H9 (cell line): Measurements from ENCODE around the gene FOXN4. TPM values are rescaled to one million over a fixed set of nuclear protein-coding genes. Genes with fewer than 3 reads are reported as not detected.

ENCODE experiments used
- DNase-seq: peaks from one replicate; pipeline ENCODE4 v3.0.0-alpha.2; 2017
- H2AFZ ChIP-seq: one replicate; pipeline ENCODE4 v1.6.1; 2013; ENCODE audit warnings: mild to moderate bottlenecking, low read length, control low read depth, moderate library complexity
- H2AK5ac ChIP-seq: 2 replicates; pipeline ENCODE4 v1.6.1; 2013; ENCODE audit warnings: low read length, control low read depth, mixed read lengths; ENCODE audit not compliant: insufficient read length
- H2BK120ac ChIP-seq: one replicate; pipeline ENCODE4 v1.6.1; 2013; ENCODE audit warnings: low read depth, mild to moderate bottlenecking, low read length, control low read depth, inconsistent platforms; ENCODE audit not compliant: poor library complexity, severe bottlenecking
- H2BK12ac ChIP-seq: 2 replicates; pipeline ENCODE4 v1.6.1; 2013; ENCODE audit warnings: low read length, control low read depth, mixed read lengths, low read depth; ENCODE audit not compliant: insufficient read length
- H2BK15ac ChIP-seq: 2 replicates; pipeline ENCODE4 v1.6.1; 2013; ENCODE audit warnings: low read depth, low read length, control low read depth
- H2BK20ac ChIP-seq: one replicate; pipeline ENCODE4 v1.6.1; 2013; ENCODE audit warnings: low read depth, mild to moderate bottlenecking, low read length, control low read depth, inconsistent platforms; ENCODE audit not compliant: poor library complexity, severe bottlenecking
- H2BK5ac ChIP-seq: 2 replicates; pipeline ENCODE4 v1.6.1; 2013; ENCODE audit warnings: low read length, control low read depth, mixed read lengths; ENCODE audit not compliant: insufficient read length
- H3K14ac ChIP-seq: 2 replicates; pipeline ENCODE4 v1.6.1; 2013; ENCODE audit warnings: low read length, control low read depth; ENCODE audit not compliant: insufficient read depth
- H3K18ac ChIP-seq: 2 replicates; pipeline ENCODE4 v1.6.1; 2013; ENCODE audit warnings: low read depth, mild to moderate bottlenecking, mixed read lengths, low read length, control low read depth; ENCODE audit not compliant: insufficient read length
- H3K23ac ChIP-seq: 2 replicates; pipeline ENCODE4 v1.6.1; 2013; ENCODE audit warnings: low read length, control low read depth, mixed read lengths, low read depth; ENCODE audit not compliant: insufficient read length
- H3K23me2 ChIP-seq: 2 replicates; pipeline ENCODE4 v1.6.1; 2013; ENCODE audit warnings: low read depth, mild to moderate bottlenecking, mixed read lengths, low read length, control low read depth; ENCODE audit not compliant: insufficient read length, poor library complexity, severe bottlenecking
- H3K27ac ChIP-seq: 2 replicates; pipeline ENCODE4 v1.5.1; 2013; ENCODE audit warnings: low read length, control low read depth, mixed read lengths, low read depth; ENCODE audit not compliant: insufficient read length
- H3K27me3 ChIP-seq: 2 replicates; pipeline ENCODE4 v1.6.1; 2013; ENCODE audit warnings: low read length, control low read depth, inconsistent platforms; ENCODE audit not compliant: insufficient read depth
- H3K4ac ChIP-seq: 2 replicates; pipeline ENCODE4 v1.6.1; 2013; ENCODE audit warnings: low read depth, mild to moderate bottlenecking, control low read depth, inconsistent platforms, low read length, moderate library complexity
- H3K4me1 ChIP-seq: 2 replicates; pipeline ENCODE4 v1.6.1; 2013; ENCODE audit warnings: low read length, control low read depth, inconsistent platforms; ENCODE audit not compliant: insufficient read depth
- H3K4me2 ChIP-seq: 2 replicates; pipeline ENCODE4 v1.6.1; 2013; ENCODE audit warnings: low read length, control low read depth, mixed read lengths; ENCODE audit not compliant: insufficient read length, insufficient read depth
- H3K56ac ChIP-seq: 2 replicates; pipeline ENCODE4 v1.6.1; 2013; ENCODE audit warnings: low read depth, mild to moderate bottlenecking, mixed read lengths, low read length, control low read depth; ENCODE audit not compliant: insufficient read length
- H3K79me1 ChIP-seq: 2 replicates; pipeline ENCODE4 v1.6.1; 2013; ENCODE audit warnings: low read depth, mild to moderate bottlenecking, moderate library complexity, low read length, control low read depth, inconsistent platforms; ENCODE audit not compliant: insufficient read depth, poor library complexity, severe bottlenecking
- H3K79me2 ChIP-seq: 2 replicates; pipeline ENCODE4 v1.6.1; 2013; ENCODE audit warnings: low read length, control low read depth, inconsistent platforms; ENCODE audit not compliant: insufficient read depth
- H3K9ac ChIP-seq: 2 replicates; pipeline ENCODE4 v1.6.1; 2013; ENCODE audit warnings: low read length, control low read depth, mixed read lengths; ENCODE audit not compliant: insufficient read length; ENCODE audit errors: extremely low read depth
- H3K9me3 ChIP-seq: one replicate; pipeline ENCODE4 v1.6.1; 2013; ENCODE audit warnings: low read depth, low read length, inconsistent platforms; ENCODE audit not compliant: control insufficient read depth
- H3T11ph ChIP-seq: one replicate; pipeline ENCODE4 v1.6.1; 2013; ENCODE audit warnings: mild to moderate bottlenecking, low read length, control low read depth, inconsistent platforms
- H4K20me1 ChIP-seq: one replicate; pipeline ENCODE4 v1.6.1; 2013; ENCODE audit not compliant: control insufficient read depth, insufficient read length, insufficient read depth
- H4K5ac ChIP-seq: 2 replicates; pipeline ENCODE4 v1.6.1; 2013; ENCODE audit warnings: low read depth, mild to moderate bottlenecking, mixed read lengths, low read length, control low read depth; ENCODE audit not compliant: insufficient read length
- H4K8ac ChIP-seq: replicated peaks from 2 replicates; pipeline ENCODE4 v1.6.1; 2013; ENCODE audit warnings: low read length, control low read depth, mixed read lengths, low read depth; ENCODE audit not compliant: insufficient read length
- H4K91ac ChIP-seq: 2 replicates; pipeline ENCODE4 v1.6.1; 2013; ENCODE audit warnings: low read depth, mild to moderate bottlenecking, moderate library complexity, mixed read lengths, low read length, control low read depth; ENCODE audit not compliant: insufficient read length
- H3K27ac Mint-ChIP-seq, 3 experiments: 2 replicates in 2 of 3; 3 replicates in 1 of 3; pipeline ENCODE4 v1.8.0; 2020 to 2021; ENCODE audit warnings: mixed read lengths in 3 of 3, mild to moderate bottlenecking in 1 of 3, moderate library complexity in 1 of 3
- H3K27me3 Mint-ChIP-seq: 2 replicates; pipeline ENCODE4 v1.8.0; 2021; ENCODE audit warnings: low read depth, mild to moderate bottlenecking, moderate library complexity, mixed read lengths
- H3K36me3 Mint-ChIP-seq, 3 experiments: 2 replicates in 2 of 3; 3 replicates in 1 of 3; pipeline ENCODE4 v1.8.0; 2020 to 2021; ENCODE audit warnings: low read depth in 3 of 3, mixed read lengths in 3 of 3; ENCODE audit not compliant: insufficient read depth in 1 of 3
- H3K4me1 Mint-ChIP-seq, 2 experiments: 2 replicates each; pipeline ENCODE4 v1.8.0; 2020; ENCODE audit warnings: mixed read lengths in 2 of 2
- H3K4me3 Mint-ChIP-seq, 2 experiments: 2 replicates in 1 of 2; 3 replicates in 1 of 2; pipeline ENCODE4 v1.8.0; 2020 to 2021; ENCODE audit warnings: mild to moderate bottlenecking in 2 of 2, mixed read lengths in 2 of 2, moderate library complexity in 1 of 2
- H3K9me3 Mint-ChIP-seq, 2 experiments: 2 replicates in 1 of 2; 3 replicates in 1 of 2; pipeline ENCODE4 v1.8.0; 2020; ENCODE audit warnings: mild to moderate bottlenecking in 2 of 2, mixed read lengths in 2 of 2, moderate library complexity in 1 of 2
- CTCF ChIP-seq: fragments of 200-600 bp; sonication (generic); conservative IDR thresholded peaks from 3 replicates; pipeline ENCODE4 v1.8.0; 2021; ENCODE audit warnings: antibody characterized with exemption, mild to moderate bottlenecking
- WGBS: extraction: QIAGEN DNeasy Blood & Tissue Kit; methylation state at CpG from one replicate; pipeline ENCODE4 v1.1.7; 2013; ENCODE audit warnings: missing lambda C conversion rate, low lambda C conversion rate, mixed read lengths; ENCODE audit not compliant: insufficient read length; ENCODE audit errors: extremely low coverage; 5-methylcytosine and 5-hydroxymethylcytosine counted together
- total RNA-seq: library from RNA; stranded (reverse); gene quantifications from 2 replicates; pipeline ENCODE4 v1.2.1, GENCODE V29; 2021

The FOXN4 gene
- total RNA-seq, 1 experiment from 2014 or later: 0.39 TPM

- no peak overlapping the region for H2BK5ac ChIP-seq
Observed at GRCh38 chr12:109345428-109345827, 36.3 kb upstream of the FOXN4 start.

More at GRCh38 chr12:109345428-109345827, 36.3 kb upstream of the FOXN4 start:
- Histone ChIP-seq H3K79me2 (no peaks in the 10 kb centered on the region), H2AFZ (no peak overlapping the region), H3K14ac (no peak overlapping the region), H2BK120ac (no peak overlapping the region), H3K18ac (no peak overlapping the region), H3K4ac (no peak overlapping the region), H3K27ac (no peak overlapping the region), H4K91ac (no peak overlapping the region), H3T11ph (no peak overlapping the region), H4K8ac (no peak overlapping the region), H3K79me1 (no peaks in the 10 kb centered on the region), H3K9me3 (no peaks in the 10 kb centered on the region), H3K27me3 (no peaks in the 10 kb centered on the region), H4K20me1 (no peaks in the 10 kb centered on the region), H2BK15ac (no peak overlapping the region), H4K5ac (no peak overlapping the region), H2AK5ac (no peak overlapping the region), H3K56ac (no peak overlapping the region), H3K23ac (no peak overlapping the region), H3K9ac (no peak overlapping the region), H3K4me2 (no peak overlapping the region), H2BK12ac (no peak overlapping the region), H2BK20ac (no peak overlapping the region), H3K4me1 (no peaks in the 10 kb centered on the region), H3K23me2 (no peaks in the 10 kb centered on the region)
- WGBS: no CpG with 5 or more reads among the region's 2 CpGs
- H3K4me1 Mint-ChIP-seq: no peaks in the 10 kb centered on the region
- TF ChIP-seq CTCF: no peak
- no peaks in the 10 kb centered on the region for H3K36me3 Mint-ChIP-seq
- H3K27me3 Mint-ChIP-seq: peaks cover 2% of the 10 kb centered on the region
- H3K27ac Mint-ChIP-seq: no peak overlapping the region
- no peak for DNase-seq
- H3K9me3 Mint-ChIP-seq: peaks cover 0 to 4% of the 10 kb centered on the region in 2 experiments; a peak in 2 of 5 replicates
- no peak overlapping the region for H3K4me3 Mint-ChIP-seq
